PC-3 (cell line): ENCODE data around the gene MSI2. TPM values are rescaled to one million over a fixed set of nuclear protein-coding genes. Genes with fewer than 3 reads are reported as not detected.

Experiments
- ATAC-seq: fragments of 200-7000 bp; cut with Tn5 transposase; 2 replicates; pipeline ENCODE4 v1.9.1; 2020; ENCODE audit warnings: mild to moderate bottlenecking, moderate library complexity
- BruUV-seq: library from RNA; stranded (reverse); fragments of 400-500 nt; replicated peaks from 2 replicates; lab custom pipeline; 2021; lab: Mats Ljungman, UMichigan
- CTCF ChIA-PET: fragments of 300-600 bp; sonication (Branson Sonifier 250); formaldehyde crosslinking; loops from one replicate; lab custom pipeline; 2022; ENCODE audit warnings: antibody characterized with exemption; lab: Charles Lee
- POLR2A ChIA-PET: fragments of 300-600 bp; sonication (Branson Sonifier 250); formaldehyde crosslinking; loops from one replicate; lab custom pipeline; 2022; ENCODE audit warnings: antibody characterized with exemption; ENCODE audit not compliant: unreplicated experiment; lab: Charles Lee
- DNase-seq: peaks from one replicate; pipeline ENCODE4 v3.0.0-alpha.2; 2015
- H2AFZ ChIP-seq: fragments of 300-600 bp; sonication (generic); 2 replicates; pipeline ENCODE4 v1.6.0; 2016; ENCODE audit warnings: antibody characterized with exemption, low read length
- H3F3A ChIP-seq: fragments of 300-600 bp; sonication (generic); one replicate; pipeline ENCODE4 v1.6.0; 2017; ENCODE audit warnings: antibody characterized with exemption, low read length, control low read depth, mild to moderate bottlenecking; ENCODE audit not compliant: unreplicated experiment
- H3K27ac ChIP-seq: fragments of 300-600 bp; sonication (generic); 2 replicates; pipeline ENCODE4 v1.5.1; 2016; ENCODE audit warnings: mild to moderate bottlenecking, low read length
- H3K27me3 ChIP-seq: fragments of 300-600 bp; sonication (generic); 2 replicates; pipeline ENCODE4 v1.6.1; 2016; ENCODE audit warnings: low read length, mixed read lengths
- H3K36me3 ChIP-seq: fragments of 300-600 bp; sonication (generic); 2 replicates; pipeline ENCODE4 v1.6.1; 2016; ENCODE audit warnings: low read depth, mixed run types, low read length, mixed read lengths
- H3K4me1 ChIP-seq: fragments of 300-600 bp; sonication (generic); 2 replicates; pipeline ENCODE4 v1.5.1; 2016; ENCODE audit warnings: low read length; ENCODE audit not compliant: insufficient read depth
- H3K4me2 ChIP-seq: fragments of 300-600 bp; sonication (generic); 2 replicates; pipeline ENCODE4 v1.6.0; 2016; ENCODE audit warnings: low read length
- H3K4me3 ChIP-seq: fragments of 300-600 bp; sonication (generic); 2 replicates; pipeline ENCODE4 v1.5.1; 2016; ENCODE audit warnings: mild to moderate bottlenecking, low read length, mixed read lengths
- H3K79me2 ChIP-seq: fragments of 300-600 bp; sonication (generic); 2 replicates; pipeline ENCODE4 v1.6.1; 2017; ENCODE audit warnings: low read length, mixed read lengths
- H3K9ac ChIP-seq: fragments of 300-600 bp; sonication (generic); 2 replicates; pipeline ENCODE4 v1.6.0; 2016; ENCODE audit warnings: mild to moderate bottlenecking, low read length
- H3K9me2 ChIP-seq: fragments of 300-600 bp; sonication (generic); replicated peaks from 2 replicates; pipeline ENCODE4 v1.6.1; 2016; ENCODE audit warnings: mixed run types, low read length, mixed read lengths
- H3K9me3 ChIP-seq: fragments of 300-600 bp; sonication (generic); 2 replicates; pipeline ENCODE4 v1.6.1; 2016; ENCODE audit warnings: low read length, mixed read lengths
- H4K20me1 ChIP-seq: fragments of 300-600 bp; sonication (generic); 2 replicates; pipeline ENCODE4 v1.6.1; 2016; ENCODE audit warnings: low read length, mixed read lengths
- EZH2 ChIP-seq: fragments of 300-600 bp; sonication (generic); IDR thresholded peaks from one replicate; pipeline ENCODE4 v1.6.1; 2017; ENCODE audit warnings: antibody characterized with exemption, mild to moderate bottlenecking, low read length; ENCODE audit not compliant: unreplicated experiment
- EZH2phosphoT487 ChIP-seq: fragments of 300-600 bp; sonication (generic); IDR thresholded peaks from 2 replicates; pipeline ENCODE4 v1.6.1; 2018; ENCODE audit warnings: mild to moderate bottlenecking, antibody characterized with exemption, low read length, borderline replicate concordance
- intact Hi-C: fragments of 100-400 bp; cut with micrococcal nuclease; formaldehyde crosslinking; loops from 2 replicates; pipeline ENCODE4 v1.9.0; 2023
- total RNA-seq: library from RNA; depleted of rRNA; stranded (reverse); fragments of >200 nt; gene quantifications from 2 replicates; pipeline ENCODE4 v1.2.3, GENCODE V29; 2014
- TF ChIP-seq, protein P1 (sequence below): fragments of 300-600 bp; sonication (generic); conservative IDR thresholded peaks from 2 replicates; pipeline ENCODE4 v1.5.1; 2017; ENCODE audit warnings: antibody characterized with exemption, low read depth, mild to moderate bottlenecking, low read length

MSI2 gene
- total RNA-seq, 1 experiment from 2014 or later, result 54.7 TPM

- no peak overlapping the region for H3K4me3 ChIP-seq
- no peaks in the 10 kb centered on the region for H3K9me2 ChIP-seq
- H3K9me3 ChIP-seq, result no peaks in the 10 kb centered on the region
- POLR2A ChIA-PET, result no interaction called here
- ATAC-seq, result no peak
- intact Hi-C loops, result loop anchor here (10.0 kb wide), 1 partner anchor 576 kb away; no protein-coding TSS in a partner anchor
- no peaks in the 10 kb centered on the region for H3K36me3 ChIP-seq
- no peaks in the 10 kb centered on the region for H4K20me1 ChIP-seq
- H3K4me2 ChIP-seq, result no peak overlapping the region
- peaks cover 10% of the 10 kb centered on the region for H3K4me1 ChIP-seq
- no TSS peak for BruUV-seq
- CTCF ChIA-PET, result no interaction called here
- TF ChIP-seq, protein P1, sequence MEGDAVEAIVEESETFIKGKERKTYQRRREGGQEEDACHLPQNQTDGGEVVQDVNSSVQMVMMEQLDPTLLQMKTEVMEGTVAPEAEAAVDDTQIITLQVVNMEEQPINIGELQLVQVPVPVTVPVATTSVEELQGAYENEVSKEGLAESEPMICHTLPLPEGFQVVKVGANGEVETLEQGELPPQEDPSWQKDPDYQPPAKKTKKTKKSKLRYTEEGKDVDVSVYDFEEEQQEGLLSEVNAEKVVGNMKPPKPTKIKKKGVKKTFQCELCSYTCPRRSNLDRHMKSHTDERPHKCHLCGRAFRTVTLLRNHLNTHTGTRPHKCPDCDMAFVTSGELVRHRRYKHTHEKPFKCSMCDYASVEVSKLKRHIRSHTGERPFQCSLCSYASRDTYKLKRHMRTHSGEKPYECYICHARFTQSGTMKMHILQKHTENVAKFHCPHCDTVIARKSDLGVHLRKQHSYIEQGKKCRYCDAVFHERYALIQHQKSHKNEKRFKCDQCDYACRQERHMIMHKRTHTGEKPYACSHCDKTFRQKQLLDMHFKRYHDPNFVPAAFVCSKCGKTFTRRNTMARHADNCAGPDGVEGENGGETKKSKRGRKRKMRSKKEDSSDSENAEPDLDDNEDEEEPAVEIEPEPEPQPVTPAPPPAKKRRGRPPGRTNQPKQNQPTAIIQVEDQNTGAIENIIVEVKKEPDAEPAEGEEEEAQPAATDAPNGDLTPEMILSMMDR, result no peak
- TF ChIP-seq EZH2 (no peak), EZH2phosphoT487 (no peak)
- H3K27me3 ChIP-seq, result no peaks in the 10 kb centered on the region
- H3K79me2 ChIP-seq, result no peaks in the 10 kb centered on the region
- no peak overlapping the region for H3K9ac ChIP-seq
- no peak overlapping the region for H2AFZ ChIP-seq
- no peak for DNase-seq
- H3F3A ChIP-seq, result no peaks in the 10 kb centered on the region
- no peak overlapping the region for H3K27ac ChIP-seq
These were observed 353.0 kb downstream of the MSI2 start for GRCh38 chr17:57609125-57609877.

DNA sequence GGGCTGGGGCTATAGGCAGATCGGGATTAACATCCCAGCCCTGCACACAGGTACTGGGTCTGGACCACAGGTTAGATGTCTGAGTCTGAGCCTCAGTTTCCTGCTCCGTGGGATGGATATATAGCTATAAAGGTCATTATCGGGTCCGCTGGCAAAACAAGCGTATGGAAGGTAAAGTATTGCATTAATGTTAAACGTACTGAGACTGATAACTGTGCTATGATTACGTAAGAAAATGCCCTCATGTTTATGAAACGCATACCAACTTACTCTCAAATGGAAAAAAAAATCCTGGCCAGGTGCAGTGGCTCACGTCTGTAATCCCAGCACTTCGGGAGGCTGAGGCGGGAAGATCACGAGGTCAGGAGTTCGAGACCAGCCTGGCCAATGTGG, 353.6 kb downstream of the MSI2 start:
- no peak for ATAC-seq
- Histone ChIP-seq H3K79me2 (no peaks in the 10 kb centered on the region), H3K27ac (no peak overlapping the region), H4K20me1 (no peaks in the 10 kb centered on the region), H3K9me3 (no peaks in the 10 kb centered on the region), H3K9me2 (no peaks in the 10 kb centered on the region), H2AFZ (no peak overlapping the region), H3K9ac (no peak overlapping the region), H3K4me2 (no peak overlapping the region), H3K36me3 (no peaks in the 10 kb centered on the region), H3K27me3 (no peaks in the 10 kb centered on the region), H3K4me3 (no peak overlapping the region), H3K4me1 (peaks cover 10% of the 10 kb centered on the region), H3F3A (no peaks in the 10 kb centered on the region)
- POLR2A ChIA-PET, result no interaction called here
- intact Hi-C loops, result loop anchor here (10.0 kb wide), 1 partner anchor 575 kb away; no protein-coding TSS in a partner anchor
- no peak for DNase-seq
- no TSS peak for BruUV-seq
- TF ChIP-seq EZH2 (no peak), EZH2phosphoT487 (no peak)
- TF ChIP-seq, protein P1, result no peak
- CTCF ChIA-PET, result no interaction called here
